DND-41 (cell line): ENCODE results near the gene ERMARD.

Experiments used
- ATAC-seq: fragments of 200-7000 bp; cut with Tn5 transposase; 3 replicates; pipeline ENCODE4 v1.9.1; 2021; ENCODE audit warnings: low read depth; ENCODE audit not compliant: insufficient read depth
- DNase-seq: peaks from one replicate; pipeline ENCODE4 v3.0.0-alpha.2; 2020
- H2AFZ ChIP-seq: 2 replicates; pipeline ENCODE4 v1.6.0; 2012; ENCODE audit warnings: low read depth, low read length
- H3K27ac ChIP-seq: 2 replicates; pipeline ENCODE4 v1.5.1; 2012; ENCODE audit warnings: low read length, inconsistent platforms
- H3K27me3 ChIP-seq: fragments of 200-600 bp; sonication (generic); 2 replicates; pipeline ENCODE4 v1.6.0; 2012; ENCODE audit warnings: low read length, mild to moderate bottlenecking, inconsistent platforms; ENCODE audit not compliant: insufficient read depth, poor library complexity
- H3K36me3 ChIP-seq: 2 replicates; pipeline ENCODE4 v1.5.1; 2012; ENCODE audit warnings: low read length, inconsistent platforms; ENCODE audit not compliant: insufficient read depth
- H3K4me1 ChIP-seq: 2 replicates; pipeline ENCODE4 v1.5.1; 2012; ENCODE audit warnings: mild to moderate bottlenecking, low read length; ENCODE audit not compliant: insufficient read depth
- H3K4me2 ChIP-seq: 2 replicates; pipeline ENCODE4 v1.6.0; 2012; ENCODE audit warnings: mild to moderate bottlenecking, moderate library complexity, low read length, inconsistent platforms; ENCODE audit not compliant: insufficient read depth
- H3K4me3 ChIP-seq, 2 experiments: fragments of 200-600 bp in 1 of 2; shearing (Covaris generic) in 1 of 2; 2 replicates each; pipeline ENCODE4 v1.5.1; 2012 to 2016; ENCODE audit warnings: inconsistent platforms in 2 of 2, low read length in 2 of 2, mild to moderate bottlenecking in 2 of 2, low read depth in 1 of 2, moderate library complexity in 1 of 2
- H3K79me2 ChIP-seq: 2 replicates; pipeline ENCODE4 v1.6.0; 2012; ENCODE audit warnings: low read length, inconsistent platforms; ENCODE audit not compliant: insufficient read depth
- H3K9ac ChIP-seq: 2 replicates; pipeline ENCODE4 v1.6.0; 2012; ENCODE audit warnings: low read depth, mild to moderate bottlenecking, inconsistent platforms, low read length, moderate library complexity
- H3K9me3 ChIP-seq: 2 replicates; pipeline ENCODE4 v1.5.1; 2012; ENCODE audit warnings: low read length, moderate library complexity, mild to moderate bottlenecking, inconsistent platforms; ENCODE audit not compliant: insufficient read depth, severe bottlenecking
- H4K20me1 ChIP-seq: 2 replicates; pipeline ENCODE4 v1.6.0; 2012; ENCODE audit warnings: low read length; ENCODE audit not compliant: insufficient read depth
- EZH2 ChIP-seq: IDR thresholded peaks from 3 replicates; pipeline ENCODE4 v1.6.1; 2012; ENCODE audit warnings: borderline replicate concordance, low read depth, mild to moderate bottlenecking, moderate library complexity, low read length, inconsistent platforms; ENCODE audit not compliant: severe bottlenecking
- TF ChIP-seq, protein P1 (sequence below): IDR thresholded peaks from 2 replicates; pipeline ENCODE4 v1.5.1; 2012; ENCODE audit warnings: borderline replicate concordance, low read length, moderate library complexity, mild to moderate bottlenecking; ENCODE audit not compliant: poor library complexity, severe bottlenecking; ENCODE audit errors: extremely low read depth

Gene ERMARD

GRCh38 chr6:169783971-169784820 lies 32.8 kb downstream of the ERMARD start:
- TF ChIP-seq, protein P1, sequence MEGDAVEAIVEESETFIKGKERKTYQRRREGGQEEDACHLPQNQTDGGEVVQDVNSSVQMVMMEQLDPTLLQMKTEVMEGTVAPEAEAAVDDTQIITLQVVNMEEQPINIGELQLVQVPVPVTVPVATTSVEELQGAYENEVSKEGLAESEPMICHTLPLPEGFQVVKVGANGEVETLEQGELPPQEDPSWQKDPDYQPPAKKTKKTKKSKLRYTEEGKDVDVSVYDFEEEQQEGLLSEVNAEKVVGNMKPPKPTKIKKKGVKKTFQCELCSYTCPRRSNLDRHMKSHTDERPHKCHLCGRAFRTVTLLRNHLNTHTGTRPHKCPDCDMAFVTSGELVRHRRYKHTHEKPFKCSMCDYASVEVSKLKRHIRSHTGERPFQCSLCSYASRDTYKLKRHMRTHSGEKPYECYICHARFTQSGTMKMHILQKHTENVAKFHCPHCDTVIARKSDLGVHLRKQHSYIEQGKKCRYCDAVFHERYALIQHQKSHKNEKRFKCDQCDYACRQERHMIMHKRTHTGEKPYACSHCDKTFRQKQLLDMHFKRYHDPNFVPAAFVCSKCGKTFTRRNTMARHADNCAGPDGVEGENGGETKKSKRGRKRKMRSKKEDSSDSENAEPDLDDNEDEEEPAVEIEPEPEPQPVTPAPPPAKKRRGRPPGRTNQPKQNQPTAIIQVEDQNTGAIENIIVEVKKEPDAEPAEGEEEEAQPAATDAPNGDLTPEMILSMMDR: no peak
- TF ChIP-seq EZH2: no peak
- H3K4me2 ChIP-seq: no peak overlapping the region
- H3K36me3 ChIP-seq: peaks cover 18% of the 10 kb centered on the region
- no peak overlapping the region for H3K9ac ChIP-seq
- H2AFZ ChIP-seq: no peak overlapping the region
- DNase-seq (no peak), ATAC-seq (no peak)
- no peak overlapping the region for H3K4me3 ChIP-seq
- no peaks in the 10 kb centered on the region for H3K9me3 ChIP-seq
- no peak overlapping the region for H3K27ac ChIP-seq
- H4K20me1 ChIP-seq: peaks cover 8% of the 10 kb centered on the region; the same call in 1 of the 2 replicates
- no peaks in the 10 kb centered on the region for H3K79me2 ChIP-seq
- H3K27me3 ChIP-seq: peaks cover 4% of the 10 kb centered on the region
- H3K4me1 ChIP-seq: no peaks in the 10 kb centered on the region

DNA sequence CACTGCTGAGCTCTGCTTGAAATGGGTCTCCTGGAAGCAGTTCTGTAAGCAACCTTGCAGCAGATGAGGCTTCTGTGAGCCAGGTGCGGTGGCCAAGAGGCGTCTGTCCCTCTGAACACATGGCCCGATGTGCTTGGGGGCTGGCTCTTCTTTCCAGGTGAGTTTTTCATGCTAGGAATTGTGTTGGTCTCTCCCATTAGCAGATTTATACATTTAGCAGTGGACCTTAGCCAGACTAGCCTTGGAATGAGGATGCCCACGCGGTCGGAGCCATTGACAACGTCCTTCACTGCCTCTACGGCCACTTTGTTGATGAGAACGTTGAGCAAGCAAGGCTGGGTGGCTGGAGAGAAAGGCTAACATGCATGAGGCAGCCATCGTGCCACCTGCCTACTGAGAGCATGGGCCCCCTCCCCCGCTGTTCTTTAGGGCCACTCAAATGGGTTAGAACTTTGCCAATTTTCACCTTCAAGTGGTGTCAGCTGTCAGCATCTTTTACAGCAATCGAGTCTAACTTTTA lies 33.5 kb downstream of the ERMARD start:
- H3K27ac ChIP-seq: no peak overlapping the region
- no peak for TF ChIP-seq EZH2
- TF ChIP-seq, protein P1: no peak
- H4K20me1 ChIP-seq: peaks cover 8% of the 10 kb centered on the region; the same call in 1 of the 2 replicates
- H3K79me2 ChIP-seq: no peaks in the 10 kb centered on the region
- H3K4me3 ChIP-seq: no peak overlapping the region
- H3K9ac ChIP-seq: no peak overlapping the region
- H3K4me1 ChIP-seq: peaks cover 2% of the 10 kb centered on the region
- DNase-seq (no peak), ATAC-seq (no peak)
- H2AFZ ChIP-seq: no peak overlapping the region
- no peaks in the 10 kb centered on the region for H3K9me3 ChIP-seq
- peaks cover 11% of the 10 kb centered on the region for H3K27me3 ChIP-seq
- no peak overlapping the region for H3K4me2 ChIP-seq
- peaks cover 15% of the 10 kb centered on the region for H3K36me3 ChIP-seq

DNA sequence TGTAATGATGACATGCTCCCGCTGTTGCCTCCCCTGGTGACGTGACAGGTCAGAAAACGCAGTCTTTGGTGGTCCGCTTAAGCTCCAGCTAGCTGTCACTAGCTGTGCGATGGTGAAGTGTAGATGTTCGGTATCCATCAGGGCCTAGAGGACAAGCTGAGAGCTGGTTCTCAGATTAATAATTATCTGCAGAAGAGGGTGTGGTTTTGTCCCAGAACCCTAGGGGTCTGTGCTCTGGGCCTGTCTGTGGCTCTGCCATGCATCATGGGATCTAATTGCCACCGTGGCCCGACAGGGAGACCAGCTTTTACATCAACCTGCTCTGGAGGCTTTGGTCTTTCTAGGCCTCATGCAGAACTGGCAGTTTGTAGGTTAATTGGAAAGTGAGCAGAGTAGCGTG lies 34.1 kb downstream of the ERMARD start:
- peaks cover 12% of the 10 kb centered on the region for H3K27me3 ChIP-seq
- no peak overlapping the region for H2AFZ ChIP-seq
- peaks cover 10% of the 10 kb centered on the region for H3K36me3 ChIP-seq
- H3K79me2 ChIP-seq: no peaks in the 10 kb centered on the region
- TF ChIP-seq, protein P1: no peak
- no peak for TF ChIP-seq EZH2
- H3K27ac ChIP-seq: no peak overlapping the region
- no peak for DNase-seq
- H3K9me3 ChIP-seq: no peaks in the 10 kb centered on the region
- no peak overlapping the region for H3K4me3 ChIP-seq
- peaks cover 9% of the 10 kb centered on the region for H3K4me1 ChIP-seq
- H4K20me1 ChIP-seq: peaks cover 8% of the 10 kb centered on the region; the same call in 1 of the 2 replicates
- no peak for ATAC-seq
- no peak overlapping the region for H3K9ac ChIP-seq
- no peak overlapping the region for H3K4me2 ChIP-seq
